A549 (cell line): ENCODE results near the gene ACBD5. TPM values are rescaled to one million over a fixed set of nuclear protein-coding genes. Genes with fewer than 3 reads are reported as not detected.
A peak's percentile ranks its signal among the peaks of the same experiment; 100 is the strongest.

Source experiments
- ATAC-seq, 2 experiments: fragments of 200-7000 bp in 1 of 2; fragments of >200 bp in 1 of 2; cut with Nextera tagmentation in 1 of 2; cut with Tn5 transposase in 1 of 2; 3 replicates each; pipeline versions ENCODE4 v1.8.0 to v1.9.1; 2018 to 2020; ENCODE audit warnings: mild to moderate bottlenecking in 1 of 2, moderate library complexity in 1 of 2
- CTCF ChIA-PET: fragments of 300-600 bp; sonication (Branson Sonifier 250); formaldehyde crosslinking; extraction: SDS; loops from one replicate; lab custom pipeline; 2021; ENCODE audit warnings: antibody characterized with exemption, inconsistent platforms; lab: Yijun Ruan, JAX
- POLR2A ChIA-PET: fragments of 350-600 bp; formaldehyde crosslinking; extraction: SDS; loops from one replicate; lab custom pipeline; 2021; ENCODE audit warnings: antibody characterized with exemption, inconsistent platforms; lab: Yijun Ruan, JAX
- DNase-seq, 2 experiments: peaks; one replicate each; pipeline versions ENCODE4 v3.0.0 to v3.0.0-alpha.2; 2011 to 2016; ENCODE audit warnings: low read depth in 1 of 2, low spot score in 1 of 2
- FAIRE-seq: peaks from 2 replicates; lab custom pipeline; 2011; peaks lifted over from hg19 to GRCh38; lab: Jason Lieb, UNC
- H3K27ac ChIP-seq, 2 experiments: fragments of >200 bp; sonication (Bioruptor Twin); formaldehyde crosslinking; 3 replicates each; pipeline ENCODE4 v1.5.1; 2016 to 2017
- H3K4me1 ChIP-seq: fragments of >200 bp; sonication (Bioruptor Twin); formaldehyde crosslinking; 3 replicates; pipeline ENCODE4 v1.6.1; 2016
- H3K4me2 ChIP-seq: fragments of >200 bp; sonication (Bioruptor Twin); formaldehyde crosslinking; 3 replicates; pipeline ENCODE4 v1.6.1; 2016
- H3K4me3 ChIP-seq: fragments of >200 bp; sonication (Bioruptor Twin); formaldehyde crosslinking; 3 replicates; pipeline ENCODE4 v1.5.1; 2016
- H3K9me3 ChIP-seq: fragments of >200 bp; sonication (Bioruptor Twin); formaldehyde crosslinking; 3 replicates; pipeline ENCODE4 v1.6.1; 2016
- BCL3 ChIP-seq: fragments of >200 bp; sonication (Bioruptor Twin); formaldehyde crosslinking; IDR thresholded peaks from 3 replicates; pipeline ENCODE4 v1.6.1; 2016
- BHLHE40 ChIP-seq: IDR thresholded peaks from 2 replicates; pipeline ENCODE4 v1.6.1; 2012; ENCODE audit warnings: low read depth, low read length, inconsistent platforms
- CBX2 ChIP-seq: fragments of 200-600 bp; sonication (generic); IDR thresholded peaks from 2 replicates; pipeline ENCODE4 v1.6.1; 2016; ENCODE audit warnings: low read depth, mild to moderate bottlenecking, borderline replicate concordance
- CBX8 ChIP-seq: fragments of 200-600 bp; sonication (generic); IDR thresholded peaks from 2 replicates; pipeline ENCODE4 v1.6.1; 2016
- CHD2 ChIP-seq: fragments of 150-350 bp; IDR thresholded peaks from 2 replicates; pipeline ENCODE4 v1.6.1; 2014; ENCODE audit warnings: low read length; ENCODE audit not compliant: partially characterized antibody
- EHMT2 ChIP-seq: fragments of 200-600 bp; sonication (generic); IDR thresholded peaks from 2 replicates; pipeline ENCODE4 v1.6.1; 2016; ENCODE audit warnings: antibody characterized with exemption, low read depth, mild to moderate bottlenecking, moderate library complexity
- ELK1 ChIP-seq: fragments of 150-350 bp; IDR thresholded peaks from 2 replicates; pipeline ENCODE4 v1.6.1; 2014; ENCODE audit warnings: low read depth, mild to moderate bottlenecking, low read length
- EP300 ChIP-seq, 2 experiments: fragments of >200 bp; sonication (Bioruptor Twin); formaldehyde crosslinking; IDR thresholded peaks; 2 replicates in 1 of 2; 3 replicates in 1 of 2; pipeline ENCODE4 v1.6.1; 2016 to 2017
- FOXS1 ChIP-seq: fragments of 250-450 bp; sonication (Bioruptor Pico); IDR thresholded peaks from 2 replicates; pipeline ENCODE4 v1.5.0; 2020; ENCODE audit warnings: mild to moderate bottlenecking, moderate library complexity
- GATA3 ChIP-seq: IDR thresholded peaks from 2 replicates; pipeline ENCODE4 v1.6.1; 2012; ENCODE audit warnings: borderline replicate concordance
- HEYL ChIP-seq: fragments of 250-450 bp; sonication (Bioruptor Pico); IDR thresholded peaks from 2 replicates; pipeline ENCODE4 v1.8.0; 2021; ENCODE audit warnings: mild to moderate bottlenecking, moderate library complexity
- HMGXB4 ChIP-seq: fragments of 250-450 bp; sonication (Bioruptor Pico); IDR thresholded peaks from 2 replicates; pipeline ENCODE4 v1.5.0; 2021; ENCODE audit warnings: mild to moderate bottlenecking, moderate library complexity, borderline replicate concordance
- HOXA7 ChIP-seq: fragments of 250-450 bp; sonication (Bioruptor Pico); IDR thresholded peaks from 2 replicates; pipeline ENCODE4 v1.5.0; 2020; ENCODE audit warnings: mild to moderate bottlenecking, moderate library complexity
- JUN ChIP-seq, 2 experiments: fragments of >200 bp; sonication (Bioruptor Twin); formaldehyde crosslinking; IDR thresholded peaks; 2 replicates in 1 of 2; 3 replicates in 1 of 2; pipeline ENCODE4 v1.6.1; 2016 to 2017
- MAX ChIP-seq: IDR thresholded peaks from 2 replicates; pipeline ENCODE4 v1.6.1; 2012
- MAZ ChIP-seq: fragments of 150-350 bp; IDR thresholded peaks from 2 replicates; pipeline ENCODE4 v1.6.1; 2014; ENCODE audit warnings: antibody characterized with exemption, low read depth, low read length, borderline replicate concordance
- NPAS2 ChIP-seq: fragments of 250-450 bp; sonication (Bioruptor Pico); IDR thresholded peaks from 2 replicates; pipeline ENCODE4 v1.8.0; 2022; ENCODE audit warnings: mild to moderate bottlenecking, moderate library complexity, borderline replicate concordance
- PHF8 ChIP-seq: fragments of 200-600 bp; sonication (generic); IDR thresholded peaks from 2 replicates; pipeline ENCODE4 v1.6.1; 2016; ENCODE audit warnings: low read depth, mild to moderate bottlenecking, antibody characterized with exemption, moderate library complexity, borderline replicate concordance
- POLR2A ChIP-seq: IDR thresholded peaks from 2 replicates; pipeline ENCODE4 v1.6.1; 2012; ENCODE audit warnings: mild to moderate bottlenecking, low read length
- POLR2AphosphoS2 ChIP-seq: conservative IDR thresholded peaks from 2 replicates; pipeline ENCODE4 v1.6.1; 2012; ENCODE audit warnings: low read length, improper control_type of control experiment, inconsistent platforms
- REST ChIP-seq: fragments of 200-600 bp; sonication (generic); IDR thresholded peaks from 2 replicates; pipeline ENCODE4 v1.6.1; 2016; ENCODE audit warnings: antibody characterized with exemption, mild to moderate bottlenecking, moderate library complexity
- RFX5 ChIP-seq: fragments of 450-650 bp; IDR thresholded peaks from 2 replicates; pipeline ENCODE4 v1.7.1; 2014; ENCODE audit warnings: antibody characterized with exemption, mild to moderate bottlenecking, moderate library complexity
- SMC3 ChIP-seq: fragments of >200 bp; sonication (Bioruptor Twin); formaldehyde crosslinking; IDR thresholded peaks from 3 replicates; pipeline ENCODE4 v1.6.1; 2018; ENCODE audit warnings: inconsistent platforms
- USF2 ChIP-seq: fragments of 450-650 bp; IDR thresholded peaks from 2 replicates; pipeline ENCODE4 v1.6.1; 2014; ENCODE audit warnings: antibody characterized with exemption
- ZSCAN20 ChIP-seq: fragments of 250-450 bp; sonication (Bioruptor Pico); IDR thresholded peaks from 2 replicates; pipeline ENCODE4 v1.8.0; 2022; ENCODE audit warnings: mild to moderate bottlenecking, moderate library complexity
- WGBS: methylation state at CpG from one replicate; pipeline ENCODE4 v1.1.6; 2017; ENCODE audit errors: missing lambda C conversion rate; 5-methylcytosine and 5-hydroxymethylcytosine counted together
- polyA plus RNA-seq, 4 experiments: library from polyadenylated mRNA; depleted of rRNA in 3 of 4; stranded (reverse); fragments of >200 nt; fragmentation: RNase III in 1 of 4; extraction: RNeasy Plus Mini Kit Qiagen cat#74134 plus additional on column Dnase treatment in 1 of 4; gene quantifications; 2 replicates in 3 of 4; 3 replicates in 1 of 4; pipeline ENCODE4 v1.2.3, GENCODE V29; 2011 to 2017

Gene ACBD5
- polyA plus RNA-seq, 2 of the 4 experiments (the other 2 are of a cell fraction) = 35.9 to 55.8 TPM

GRCh38 chr10:27242951-27243551, 2.5 kb upstream of the ACBD5 start (continued):
- TF ChIP-seq MAZ = no peak
- no peak for TF ChIP-seq FOXS1
- peak; percentile 91 for TF ChIP-seq MAX
- no peak for TF ChIP-seq EHMT2
- no peak for TF ChIP-seq NPAS2 (CRISPR knock-in tag)
- TF ChIP-seq GATA3 = peak; percentile 45; the same call in 1 of the 2 replicates
- TF ChIP-seq BHLHE40 = no peak
- TF ChIP-seq HEYL = no peak
- no peak for TF ChIP-seq ELK1
- no peak for TF ChIP-seq CBX2
- no peak for TF ChIP-seq USF2
- no peak for TF ChIP-seq HMGXB4 (CRISPR knock-in tag)
- TF ChIP-seq CBX8 = no peak
- no peak for TF ChIP-seq HOXA7 (CRISPR knock-in tag)
- no peak for TF ChIP-seq POLR2AphosphoS2
- peak; percentile 71; the same call in 1 of the 3 replicates for TF ChIP-seq BCL3
- no peak for TF ChIP-seq SMC3
- no peak for TF ChIP-seq ZSCAN20 (CRISPR knock-in tag)
- no peak for TF ChIP-seq CHD2
- TF ChIP-seq RFX5 = no peak
- peak; percentile 43; the same call in 1 of the 2 replicates for TF ChIP-seq PHF8
- no peak for TF ChIP-seq EP300 (IDR thresholded peaks at IDR 0.05)
- TF ChIP-seq POLR2A = peak; percentile 46; the same call in 1 of the 2 replicates
- TF ChIP-seq, all 56 proteins: peak for 11

- CTCF ChIA-PET = interaction anchor here (0.7 to 2.6 kb wide), 3 partner anchors 10 to 20 kb away, joined by 3 to 11 read pairs (median 5); no protein-coding TSS in a partner anchor
- Histone ChIP-seq H3K4me1 (peaks cover 25% of the 10 kb centered on the region), H3K9me3 (no peaks in the 10 kb centered on the region), H3K4me2 (peak overlapping the region; percentile 95), H3K27ac (peak overlapping the region; percentile 89 to 92), H3K4me3 (peak overlapping the region; percentile 62)
- ATAC-seq (no peak), DNase-seq (no peak), FAIRE-seq (no peak)
- POLR2A ChIA-PET = interaction anchor here (0.6 to 2.5 kb wide), 9 partner anchors 8 to 88 kb away, joined by 3 to 14 read pairs (median 5); partner anchors contain the start of genes MASTL and YME1L1
- 2% methylated on average over 6 of the region's 6 CpGs for WGBS
- TF ChIP-seq JUN (IDR thresholded peaks at IDR 0.05) (no peak), EHMT2 (no peak), REST (0 out of 2 replicates have a peak, but pooled peaks have one; percentile 7), MAX (no peak), USF2 (0 out of 2 replicates have a peak, but pooled peaks have one; percentile 3), RFX5 (no peak), HOXA7 (CRISPR knock-in tag) (no peak)
These were observed 1.9 kb upstream of the ACBD5 start for GRCh38 chr10:27242473-27242950.
